Esophagus squamous epithelium (tissue), 4 donors: ENCODE data around the gene TRIM73.
"Not testable (repeated sequence)": the region's sequence is repeated elsewhere in the genome, so short reads cannot be mapped to it uniquely, and the experiment has no call there.

ENCODE experiments used
- CTCF ChIP-seq, 6 experiments: fragments of 450-650 bp in 4 of 6; fragments of 200-600 bp in 2 of 6; sonication (generic) in 2 of 6; IDR thresholded peaks; one replicate each; pipeline ENCODE4 v1.5.1; 2016 to 2019; ENCODE audit warnings: antibody characterized with exemption in 6 of 6, mild to moderate bottlenecking in 4 of 6, moderate library complexity in 4 of 6
- POLR2A ChIP-seq, 4 donors: fragments of 450-650 bp; IDR thresholded peaks; one replicate each; pipeline ENCODE4 v1.6.1; 2017; ENCODE audit warnings: antibody characterized with exemption in 4 of 4, mild to moderate bottlenecking in 4 of 4, moderate library complexity in 3 of 4

GRCh38 chr7:75420152-75420551, 24.7 kb downstream of the TRIM73 start:
- not testable (repeated sequence) for TF ChIP-seq POLR2A, CTCF (IDR thresholded peaks at IDR 0.05)
